Measurements from ENCODE around the gene ITPK1.

Gene ITPK1

DNA sequence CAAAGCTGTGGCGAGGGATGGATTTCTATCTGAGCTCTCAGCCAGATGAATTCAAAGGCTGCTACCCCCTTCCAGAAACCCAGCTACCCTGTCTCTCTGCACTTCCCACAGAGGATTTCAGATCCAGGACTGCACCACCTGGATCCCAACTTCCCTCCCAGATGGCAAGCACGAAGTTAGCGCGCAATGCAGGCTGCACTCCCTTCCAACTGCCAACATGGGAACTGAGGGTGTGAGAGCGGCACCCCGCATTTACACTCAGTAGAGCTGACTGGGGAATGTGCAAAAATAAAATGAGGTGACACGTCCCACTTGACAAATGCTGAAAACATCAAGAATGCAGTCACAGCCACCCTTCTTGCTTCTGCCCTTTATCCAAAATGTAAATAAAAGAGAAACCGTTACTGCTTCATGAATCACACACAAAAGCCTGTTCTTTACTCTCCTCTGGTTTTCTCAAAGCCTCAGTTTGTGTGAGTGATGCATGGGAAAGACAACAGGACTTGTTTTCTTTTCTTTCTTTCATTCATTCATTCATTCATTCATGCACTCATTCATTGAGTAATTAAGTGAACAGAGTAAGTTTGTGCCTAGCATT is 85.7 kb downstream of the ITPK1 start:
- DNase-seq (ENCODE audit: low read depth in 2 of 3, low spot score in 1 of 3), result no peak

DNA sequence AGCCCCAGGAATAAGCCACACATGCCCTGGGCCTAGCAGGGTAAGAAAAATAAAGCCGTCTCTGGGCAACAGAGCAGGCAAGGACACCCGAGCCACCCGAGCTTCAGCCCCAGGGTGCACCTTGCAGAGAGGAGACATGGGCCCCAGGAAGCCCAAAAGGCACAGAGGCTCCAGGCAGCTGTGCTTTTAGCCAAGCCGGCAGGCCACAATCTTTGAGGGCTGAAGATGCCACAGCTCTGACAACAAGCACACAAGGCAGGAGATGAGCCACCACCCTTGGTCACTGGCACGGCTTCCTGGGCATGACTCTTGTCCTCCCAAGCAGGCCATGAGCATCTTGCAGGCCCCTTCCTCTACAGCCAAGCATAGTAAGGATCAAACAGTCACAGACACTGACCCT is 86.3 kb downstream of the ITPK1 start:
- DNase-seq (ENCODE audit: low read depth in 2 of 3, low spot score in 1 of 3), result no peak

DNA sequence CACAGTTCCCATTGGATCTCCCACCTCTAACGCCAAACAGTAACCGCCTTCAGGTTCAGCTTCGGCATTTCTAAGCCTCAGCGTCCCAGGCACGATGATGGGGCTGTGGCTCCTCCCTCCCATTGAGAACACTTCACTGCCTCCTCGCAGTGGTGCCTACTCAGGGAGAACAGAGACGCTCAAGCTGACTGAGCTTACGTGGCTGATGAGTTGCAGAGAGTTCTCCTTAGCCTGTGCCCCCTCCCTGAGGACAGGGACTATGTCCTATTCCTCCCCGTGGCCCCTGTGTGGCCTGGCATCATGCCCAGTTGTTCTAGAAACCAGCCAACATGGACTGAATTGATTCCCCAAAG is 87.0 kb downstream of the ITPK1 start:
- no peak for DNase-seq (ENCODE audit: low read depth in 2 of 3, low spot score in 1 of 3)

DNA sequence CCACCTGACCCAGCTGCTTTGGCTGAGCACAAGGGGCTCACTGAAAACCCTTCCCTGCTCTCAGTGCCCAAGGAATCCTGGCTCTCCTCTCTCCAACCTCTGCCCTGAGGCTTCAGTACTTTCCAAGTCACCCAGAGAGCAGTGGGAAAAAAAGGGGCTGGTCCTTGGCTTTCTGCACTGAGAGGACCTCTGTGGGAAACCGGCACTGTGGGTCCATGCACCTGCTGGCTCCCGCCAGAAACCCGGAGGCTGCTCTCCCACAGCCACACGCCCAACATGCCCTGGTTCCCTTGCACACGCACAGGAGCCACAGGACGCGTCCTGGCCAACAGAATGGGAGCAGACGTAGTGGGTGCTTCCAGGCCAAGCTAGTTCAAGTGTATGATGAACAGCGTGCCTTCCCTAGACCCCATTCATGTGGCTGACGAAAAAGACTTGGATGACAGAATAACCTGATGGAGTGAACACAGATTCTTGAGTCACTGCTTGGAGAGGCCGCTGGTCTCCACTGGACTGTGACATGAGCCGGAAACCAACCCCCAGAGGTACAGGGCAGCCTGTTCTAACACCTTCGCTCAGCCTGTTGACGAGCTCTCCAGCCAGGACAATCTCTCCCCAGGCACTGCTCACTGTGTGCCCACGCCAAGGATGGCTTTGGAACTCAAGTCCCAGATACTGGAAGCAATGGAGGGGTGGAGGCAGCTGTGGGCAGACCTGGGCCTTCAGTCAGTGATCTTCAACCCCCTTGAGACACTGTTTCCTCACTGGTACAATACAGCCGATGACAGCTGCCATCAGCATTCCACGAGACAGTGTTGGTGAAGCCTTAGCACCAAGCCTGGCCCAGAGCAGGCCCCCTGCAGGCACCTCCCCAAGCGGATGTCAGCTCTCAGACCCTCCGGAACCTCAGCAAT is 87.7 kb downstream of the ITPK1 start:
- no peak for DNase-seq (ENCODE audit: low read depth in 2 of 3, low spot score in 1 of 3)

DNA sequence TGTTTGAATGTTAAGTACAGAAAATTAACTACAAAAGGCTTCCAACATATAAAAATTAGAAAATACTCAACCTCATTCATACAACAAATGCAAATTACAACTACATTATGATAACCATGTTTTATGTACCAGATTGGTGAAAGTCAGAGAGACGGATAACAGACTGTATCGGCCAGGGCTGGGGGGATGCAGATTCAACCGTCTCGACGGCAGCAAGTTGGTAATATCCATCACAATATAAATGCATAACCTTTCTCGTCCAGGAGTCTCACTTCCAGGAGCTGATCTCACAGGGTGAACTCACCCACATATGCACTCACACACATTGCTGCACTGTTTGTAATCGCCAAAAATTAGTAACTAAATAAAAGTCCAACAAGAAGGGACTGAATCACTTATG is 89.4 kb downstream of the ITPK1 start:
- DNase-seq (ENCODE audit: low read depth in 2 of 3, low spot score in 1 of 3), result no peak

DNA sequence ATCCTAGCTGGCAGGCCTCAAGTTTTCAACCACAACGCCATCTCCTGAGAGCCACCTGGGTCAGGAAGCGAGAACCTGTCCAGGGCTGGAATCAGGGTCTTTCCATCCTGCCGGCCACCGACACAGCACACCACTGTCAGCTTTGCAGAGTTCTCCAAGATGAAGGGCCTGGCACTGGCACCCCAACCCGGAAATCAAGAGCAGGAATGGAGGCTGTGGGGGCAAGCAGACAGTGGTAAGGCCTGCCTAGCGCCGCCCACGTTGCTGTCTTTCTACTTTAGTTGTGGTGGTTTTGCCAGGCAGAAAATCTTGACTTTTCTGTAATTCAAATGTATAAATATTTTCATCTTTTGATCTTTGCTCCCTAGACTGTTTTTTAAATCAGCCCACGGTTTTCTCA is 90.7 kb downstream of the ITPK1 start:
- DNase-seq (ENCODE audit: low read depth in 2 of 3, low spot score in 1 of 3), result no peak

DNA sequence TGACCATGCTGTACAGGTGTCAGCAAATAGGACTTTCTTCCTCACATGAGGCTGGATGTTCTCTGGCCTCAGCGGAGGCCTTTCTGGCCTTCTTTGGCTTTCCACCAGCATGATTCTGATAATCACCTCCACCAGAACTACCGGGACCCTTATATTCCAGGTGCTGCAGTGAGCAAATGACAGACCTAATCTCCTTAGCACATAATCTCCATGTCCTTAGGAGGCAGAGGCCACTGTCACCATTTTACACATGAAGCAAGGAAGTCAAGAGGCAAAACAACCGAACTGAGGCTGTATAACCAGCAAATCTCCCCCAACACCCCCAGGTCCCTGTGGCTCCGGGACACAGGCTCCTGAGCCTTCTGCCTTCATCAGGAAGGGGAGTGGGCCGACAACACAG is 91.2 kb downstream of the ITPK1 start:
- no peak for DNase-seq (ENCODE audit: low read depth in 2 of 3, low spot score in 1 of 3)

DNA sequence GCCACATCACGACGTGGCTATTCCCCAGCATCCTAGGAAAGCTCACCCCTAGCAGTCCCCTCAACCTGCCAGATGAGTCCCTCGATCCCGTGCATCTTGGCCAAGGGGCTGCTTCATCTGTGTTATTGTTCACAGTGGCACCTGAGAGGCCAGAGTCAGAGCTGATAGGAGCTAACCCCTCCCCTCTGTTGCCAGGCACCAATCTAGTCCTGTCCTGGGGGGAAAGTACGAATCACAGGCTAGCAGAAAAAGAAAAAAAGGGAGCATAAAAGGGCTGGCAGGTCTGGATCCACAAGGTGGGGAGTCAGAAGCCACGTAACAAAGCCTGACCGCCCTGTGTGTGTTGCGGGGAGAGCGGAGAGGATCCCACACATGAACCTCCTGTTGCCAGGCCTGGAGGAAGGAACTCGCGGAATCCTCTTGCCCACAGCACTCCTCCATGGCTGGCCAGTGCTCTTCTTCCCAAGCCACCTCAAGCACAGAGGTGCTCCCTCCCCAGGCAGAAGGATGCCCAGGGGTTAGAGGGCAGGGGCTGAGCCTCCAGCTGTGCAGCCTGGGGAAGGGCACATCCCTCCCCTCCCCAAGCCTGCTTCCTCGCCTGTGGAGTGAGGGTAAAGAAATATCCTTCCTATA is 91.8 kb downstream of the ITPK1 start:
- no peak for DNase-seq (ENCODE audit: low read depth in 2 of 3, low spot score in 1 of 3)

DNA sequence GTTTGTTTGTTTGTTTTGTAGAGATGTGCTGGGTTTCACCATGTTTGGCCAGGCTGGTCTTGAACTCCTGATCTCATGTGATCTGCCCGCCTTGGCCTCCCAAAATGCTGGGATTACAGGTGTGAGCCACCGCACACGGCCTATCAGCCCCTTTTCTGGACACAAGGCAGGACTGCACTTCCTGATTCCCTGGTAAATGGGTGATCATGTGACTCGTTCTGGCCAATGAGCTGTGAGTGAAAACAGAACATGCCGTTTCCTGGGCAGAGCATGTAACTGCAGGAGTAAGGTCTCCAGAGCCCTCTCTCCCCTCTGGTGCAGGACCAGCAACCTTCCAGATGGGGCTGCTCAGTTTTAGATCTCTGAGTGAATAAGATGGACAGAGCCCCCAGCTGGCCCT is 92.7 kb downstream of the ITPK1 start:
- peak in 1 of 3 donors; percentile 5 for DNase-seq (ENCODE audit: low read depth in 2 of 3, low spot score in 1 of 3)

- no peak for DNase-seq (ENCODE audit: low read depth in 2 of 3, low spot score in 1 of 3)
Measured at GRCh38 chr14:93019970-93020369, 95.8 kb downstream of the ITPK1 start.

DNA sequence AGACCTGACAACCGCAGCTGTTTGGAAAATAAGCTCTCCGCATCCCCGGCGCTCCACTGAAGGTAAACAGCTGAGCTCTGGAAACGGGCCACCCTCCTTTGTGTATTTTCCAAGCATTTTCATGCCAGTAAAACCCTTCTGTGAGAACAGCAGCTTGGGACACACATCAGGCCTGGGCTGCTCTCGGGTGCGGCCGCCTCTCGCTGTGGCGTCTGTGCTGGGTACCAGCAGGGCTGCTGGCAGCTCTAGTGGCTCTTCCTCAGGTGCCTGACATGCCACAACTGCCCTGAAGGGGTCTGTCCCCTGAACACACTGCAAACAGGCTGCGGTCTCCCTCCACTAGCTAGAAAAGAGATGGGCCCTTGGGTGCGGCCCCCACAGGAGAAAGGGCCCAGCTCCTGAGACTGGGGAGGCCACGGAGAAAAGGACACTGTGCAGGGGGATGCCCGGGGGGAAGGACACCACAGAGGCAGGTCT is 96.3 kb downstream of the ITPK1 start:
- no peak for DNase-seq (ENCODE audit: low read depth in 2 of 3, low spot score in 1 of 3)

DNA sequence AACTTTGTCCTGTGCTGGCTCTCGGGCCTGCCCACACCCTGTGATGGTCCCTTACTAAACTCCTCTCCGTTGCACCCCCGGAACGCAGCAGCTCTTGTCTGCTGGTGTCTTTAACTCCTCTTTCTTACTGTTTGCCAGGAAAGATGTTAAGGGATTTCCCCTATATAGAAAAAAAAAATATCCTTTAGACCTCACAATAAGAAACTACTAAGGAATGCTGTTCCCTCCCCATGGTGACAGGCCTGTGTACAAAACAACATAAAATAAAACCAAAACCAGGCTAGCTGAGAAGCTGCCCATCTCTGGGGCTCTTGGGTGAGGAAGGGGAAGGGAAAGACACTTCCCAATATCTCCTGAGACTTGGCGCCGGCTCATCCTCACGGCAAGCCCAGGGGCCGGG is 97.4 kb downstream of the ITPK1 start:
- DNase-seq (ENCODE audit: low read depth in 2 of 3, low spot score in 1 of 3), result no peak

- no peak for DNase-seq (ENCODE audit: low read depth in 2 of 3, low spot score in 1 of 3)
Measured at GRCh38 chr14:93017898-93018297, 97.8 kb downstream of the ITPK1 start.

DNA sequence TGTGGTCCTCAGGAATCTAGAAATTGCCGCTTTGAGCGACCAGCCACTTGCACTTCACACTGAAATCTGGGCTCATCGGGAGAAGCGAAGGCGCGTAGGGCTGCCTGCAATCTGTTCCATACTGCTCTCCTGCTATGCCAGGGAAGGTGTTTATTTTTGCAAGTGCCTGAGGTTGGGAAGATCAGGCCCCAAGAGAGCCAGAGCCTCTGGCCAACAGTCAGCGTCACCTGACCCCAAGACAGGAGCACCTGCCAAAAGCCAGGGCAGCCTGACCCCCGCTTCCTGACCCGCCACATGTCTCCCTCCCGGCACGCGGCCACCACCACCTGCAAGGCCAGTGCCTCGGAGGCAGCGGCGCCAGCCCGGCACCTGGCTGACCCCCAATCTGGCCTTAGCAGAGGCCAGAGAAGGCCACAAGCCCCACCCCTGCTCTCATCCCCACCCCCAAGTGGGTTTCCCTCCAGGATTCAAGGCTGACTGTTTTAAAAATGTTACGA is 98.4 kb downstream of the ITPK1 start:
- DNase-seq (ENCODE audit: low read depth in 2 of 3, low spot score in 1 of 3), result no peak

DNA sequence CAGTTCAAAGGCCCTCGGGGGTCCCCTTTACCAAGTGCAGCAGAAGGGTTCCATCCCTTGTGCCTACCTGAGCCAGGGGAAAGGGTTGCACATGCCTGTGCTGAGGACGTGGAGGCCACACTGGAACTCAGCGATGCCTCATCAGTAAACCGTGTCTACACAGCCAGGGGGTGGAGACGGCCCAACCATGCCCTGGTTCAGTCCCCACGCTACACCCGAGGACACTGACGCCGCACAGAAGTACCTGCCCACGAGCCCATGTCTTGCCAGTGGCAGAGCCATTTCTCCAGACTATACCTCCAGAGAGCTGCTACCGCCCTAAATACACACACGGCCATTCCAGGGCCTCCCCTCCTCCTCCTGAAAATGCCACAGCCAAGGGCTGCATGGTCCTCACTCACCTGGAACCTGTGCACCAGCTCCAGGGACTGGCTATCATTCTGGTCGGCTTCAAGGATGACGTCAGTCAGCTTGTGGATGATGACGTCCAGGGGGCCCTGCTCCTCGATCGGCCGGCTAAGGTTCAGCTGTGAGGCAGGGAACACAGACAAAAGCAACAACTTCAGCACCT is 99.4 kb downstream of the ITPK1 start:
- DNase-seq (ENCODE audit: low read depth in 2 of 3, low spot score in 1 of 3), result no peak

DNA sequence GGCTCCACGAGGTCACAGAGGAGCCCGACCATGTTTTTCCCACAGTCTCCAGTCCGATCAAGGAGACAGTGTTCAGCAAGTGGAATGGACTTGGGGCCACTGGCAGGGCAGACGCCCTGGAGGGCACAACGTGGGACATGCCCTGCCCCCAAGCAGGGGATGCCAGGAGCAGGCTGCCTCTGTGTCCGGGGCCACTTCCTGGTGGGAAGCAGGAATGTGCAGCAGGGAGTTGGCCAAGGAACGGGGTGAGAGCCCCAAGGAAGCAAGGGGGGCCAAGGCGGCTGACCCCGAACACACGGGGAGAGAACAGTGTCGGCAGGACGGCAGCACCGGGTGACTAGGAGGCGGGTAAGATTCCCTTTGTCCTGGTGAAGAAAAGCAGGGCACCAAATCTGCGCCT is 100.2 kb downstream of the ITPK1 start:
- no peak for DNase-seq (ENCODE audit: low read depth in 2 of 3, low spot score in 1 of 3)

DNA sequence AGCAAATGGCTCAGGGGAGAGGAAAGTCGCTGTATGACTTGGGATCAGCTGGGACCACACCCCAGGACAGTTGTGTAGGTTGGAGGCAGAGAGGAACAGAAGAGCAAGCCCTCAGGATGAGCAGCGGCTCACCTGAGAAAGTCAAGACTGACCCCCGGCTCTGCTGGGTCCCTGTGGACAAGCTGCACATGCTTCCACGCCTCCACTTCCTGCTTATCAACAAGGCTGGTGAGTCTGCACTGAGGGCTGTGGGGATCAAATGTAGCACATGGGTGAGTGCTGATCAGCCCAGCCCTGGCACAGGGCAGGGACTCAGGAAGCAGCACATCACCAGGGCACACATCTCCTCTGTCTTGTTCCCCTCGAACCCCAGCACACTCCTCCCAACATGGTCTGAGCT is 100.7 kb downstream of the ITPK1 start:
- DNase-seq (ENCODE audit: low read depth in 2 of 3, low spot score in 1 of 3), result no peak

- DNase-seq (ENCODE audit: low read depth in 2 of 3, low spot score in 1 of 3), result no peak
Measured at GRCh38 chr14:93014058-93015023, 101.4 kb downstream of the ITPK1 start.

DNA sequence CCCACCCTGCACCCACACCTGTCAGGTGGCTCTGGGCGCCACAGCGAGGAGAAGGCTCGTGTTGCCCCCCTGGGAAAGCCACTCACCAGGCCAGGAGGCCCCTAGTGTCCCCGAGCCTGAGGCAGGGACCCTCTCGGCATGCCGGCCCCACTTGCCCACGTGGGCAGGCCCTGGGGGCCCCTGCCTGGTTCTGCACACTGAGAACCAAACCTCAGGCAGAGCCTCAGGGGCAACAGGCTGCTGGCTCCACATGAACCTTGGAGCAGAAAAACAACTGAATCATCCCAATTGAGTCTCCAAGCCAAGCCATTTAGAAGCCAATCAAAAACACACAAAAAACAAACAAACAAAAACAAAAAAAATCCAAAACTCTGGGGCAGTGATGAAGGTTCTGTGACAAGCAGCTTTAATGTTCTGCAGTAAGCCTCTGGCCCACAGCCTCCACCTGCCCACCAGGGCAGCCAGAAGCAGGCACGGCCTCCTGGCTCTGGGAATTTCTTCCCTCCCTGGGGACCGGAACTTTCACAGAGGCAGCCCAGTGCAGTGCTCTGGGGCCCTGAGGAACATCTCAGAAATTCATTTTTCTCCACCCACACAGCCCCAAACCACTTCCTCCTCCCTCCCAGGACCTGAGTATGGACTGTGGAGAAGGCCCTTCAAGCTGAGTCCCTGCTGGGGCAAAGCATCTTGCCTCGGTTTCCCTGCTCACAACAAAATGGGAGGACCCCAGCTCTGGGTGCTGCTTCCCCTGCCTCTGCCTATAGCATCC is 102.6 kb downstream of the ITPK1 start:
- DNase-seq (ENCODE audit: low read depth in 2 of 3, low spot score in 1 of 3), result no peak

- no peak for DNase-seq (ENCODE audit: low read depth in 2 of 3, low spot score in 1 of 3)
Measured at GRCh38 chr14:93012506-93012905, 103.2 kb downstream of the ITPK1 start.

Measured in stimulated activated CD4-positive, alpha-beta T cell treated with anti-CD3 and anti-CD28 coated beads, Interleukin-12 subunit alpha, Interleukin-12 subunit beta, amount 100 ng/mL, for 48 hours (primary cell).